GM12875 (cell line): Measurements from ENCODE around the gene PTPRB.

Experiments used
- H3K4me3 ChIP-seq: one replicate; pipeline ENCODE4 v1.5.1; 2011; ENCODE audit warnings: low read depth, low read length, control low read depth
- CTCF ChIP-seq: IDR thresholded peaks from 2 replicates; pipeline ENCODE4 v1.5.1; 2011; ENCODE audit warnings: low read depth, mild to moderate bottlenecking, control low read depth, inconsistent platforms, low read length, moderate library complexity, borderline replicate concordance; ENCODE audit not compliant: insufficient read depth

The PTPRB gene

GRCh38 chr12:70486588-70486987, 150.6 kb downstream of the PTPRB start:
- H3K4me3 ChIP-seq: no peak overlapping the region
- no peak for TF ChIP-seq CTCF

GRCh38 chr12:70485704-70486103, 151.5 kb downstream of the PTPRB start:
- no peak overlapping the region for H3K4me3 ChIP-seq
- TF ChIP-seq CTCF: no peak

- no peak for TF ChIP-seq CTCF
- H3K4me3 ChIP-seq: no peak overlapping the region
These were observed 152.8 kb downstream of the PTPRB start for GRCh38 chr12:70484464-70484863.

- no peak for TF ChIP-seq CTCF
- no peak overlapping the region for H3K4me3 ChIP-seq
These were observed 154.5 kb downstream of the PTPRB start for GRCh38 chr12:70482764-70483163.

GRCh38 chr12:70469221-70469820, 167.9 kb downstream of the PTPRB start:
- TF ChIP-seq CTCF: no peak
- H3K4me3 ChIP-seq: no peak overlapping the region

- no peak overlapping the region for H3K4me3 ChIP-seq
- no peak for TF ChIP-seq CTCF
These were observed 168.5 kb downstream of the PTPRB start for GRCh38 chr12:70468741-70469140.

- H3K4me3 ChIP-seq: no peak overlapping the region
These were observed 169.1 kb downstream of the PTPRB start for GRCh38 chr12:70467918-70468733.

More at GRCh38 chr12:70467918-70468733, 169.1 kb downstream of the PTPRB start:
- no peak for TF ChIP-seq CTCF
